HFF-Myc (cell line): ENCODE results near the gene PGAM5.
"Not testable (repeated sequence)": the region's sequence is repeated elsewhere in the genome, so short reads cannot be mapped to it uniquely, and the experiment has no call there.

Experiments used
- DNase-seq: peaks from one replicate; pipeline ENCODE4 v3.0.0-alpha.2; 2011; ENCODE audit warnings: low read depth; ENCODE audit errors: extremely low read depth
- H3K4me3 ChIP-seq: replicated peaks from 2 replicates; pipeline ENCODE4 v1.5.1; 2011; ENCODE audit warnings: low read depth, mild to moderate bottlenecking, control low read depth, low read length
- CTCF ChIP-seq: IDR thresholded peaks from 2 replicates; pipeline ENCODE4 v1.5.1; 2012; ENCODE audit warnings: mild to moderate bottlenecking, low read depth, low read length, control low read depth; ENCODE audit errors: missing control alignments

Gene PGAM5

GRCh38 chr12:132743831-132744230 is 33.2 kb downstream of the PGAM5 start:
- no peak for DNase-seq
- H3K4me3 ChIP-seq: no peak overlapping the region
- no peak for TF ChIP-seq CTCF

GRCh38 chr12:132746613-132747012 is 36.0 kb downstream of the PGAM5 start:
- H3K4me3 ChIP-seq: no peak overlapping the region
- DNase-seq: no peak
- no peak for TF ChIP-seq CTCF

GRCh38 chr12:132747395-132747794 is 36.8 kb downstream of the PGAM5 start:
- no peak for DNase-seq
- TF ChIP-seq CTCF: no peak
- H3K4me3 ChIP-seq: no peak overlapping the region

GRCh38 chr12:132747896-132748295 is 37.3 kb downstream of the PGAM5 start:
- no peak overlapping the region for H3K4me3 ChIP-seq
- TF ChIP-seq CTCF: no peak
- no peak for DNase-seq

- DNase-seq: no peak
- no peak overlapping the region for H3K4me3 ChIP-seq
- no peak for TF ChIP-seq CTCF
These were observed 37.7 kb downstream of the PGAM5 start for GRCh38 chr12:132748319-132748718.

- DNase-seq, H3K4me3 ChIP-seq: not testable (repeated sequence)
These were observed 43.0 kb downstream of the PGAM5 start for GRCh38 chr12:132753670-132754069.

GRCh38 chr12:132754160-132754932 is 43.7 kb downstream of the PGAM5 start:
- H3K4me3 ChIP-seq: no peak overlapping the region
- no peak for TF ChIP-seq CTCF
- no peak for DNase-seq

- DNase-seq, H3K4me3 ChIP-seq: not testable (repeated sequence)
These were observed 48.2 kb downstream of the PGAM5 start for GRCh38 chr12:132758825-132759224.
